Mesendoderm (in vitro differentiated cells): ENCODE measurements around the gene QSER1.
A peak's percentile ranks its signal among the peaks of the same experiment; 100 is the strongest.

Experiments used
- DNase-seq: peaks from one replicate; pipeline ENCODE4 v3.0.0; 2013
- H2AK5ac ChIP-seq: 2 replicates; pipeline ENCODE4 v1.6.1; 2013; ENCODE audit warnings: low read length, inconsistent platforms
- H2BK120ac ChIP-seq: 2 replicates; pipeline ENCODE4 v1.6.1; 2013; ENCODE audit warnings: low read depth, mild to moderate bottlenecking, low read length, moderate library complexity, mixed read lengths
- H2BK15ac ChIP-seq: replicated peaks from 2 replicates; pipeline ENCODE4 v1.6.1; 2013; ENCODE audit warnings: low read depth, mild to moderate bottlenecking, moderate library complexity
- H2BK5ac ChIP-seq: 2 replicates; pipeline ENCODE4 v1.6.1; 2013; ENCODE audit warnings: low read length, inconsistent platforms
- H3K18ac ChIP-seq: 2 replicates; pipeline ENCODE4 v1.6.1; 2013; ENCODE audit warnings: mild to moderate bottlenecking, low read length, mixed read lengths
- H3K23ac ChIP-seq: one replicate; pipeline ENCODE4 v1.6.1; 2013; ENCODE audit warnings: low read length
- H3K27ac ChIP-seq: 2 replicates; pipeline ENCODE4 v1.5.1; 2013; ENCODE audit warnings: low read depth, mild to moderate bottlenecking, inconsistent platforms, low read length, moderate library complexity
- H3K27me3 ChIP-seq: 2 replicates; pipeline ENCODE4 v1.6.1; 2013; ENCODE audit warnings: low read length, control low read depth, mild to moderate bottlenecking, inconsistent platforms; ENCODE audit not compliant: insufficient read depth, poor library complexity
- H3K36me3 ChIP-seq: 2 replicates; pipeline ENCODE4 v1.6.1; 2013; ENCODE audit warnings: low read length, inconsistent platforms; ENCODE audit not compliant: control insufficient read depth, insufficient read depth
- H3K4ac ChIP-seq: one replicate; pipeline ENCODE4 v1.6.1; 2013; ENCODE audit warnings: low read depth, mild to moderate bottlenecking, low read length, moderate library complexity
- H3K4me1 ChIP-seq: 2 replicates; pipeline ENCODE4 v1.6.1; 2013; ENCODE audit warnings: low read depth, low read length, inconsistent platforms; ENCODE audit not compliant: control insufficient read depth
- H3K4me2 ChIP-seq: 2 replicates; pipeline ENCODE4 v1.6.1; 2013; ENCODE audit warnings: low read length
- H3K4me3 ChIP-seq: 2 replicates; pipeline ENCODE4 v1.5.1; 2013; ENCODE audit warnings: mild to moderate bottlenecking, low read length
- H3K56ac ChIP-seq: one replicate; pipeline ENCODE4 v1.6.1; 2013; ENCODE audit warnings: low read length
- H3K79me1 ChIP-seq: 2 replicates; pipeline ENCODE4 v1.6.1; 2013; ENCODE audit warnings: low read length, inconsistent platforms
- H3K79me2 ChIP-seq: 2 replicates; pipeline ENCODE4 v1.6.1; 2013; ENCODE audit warnings: mild to moderate bottlenecking, low read length; ENCODE audit not compliant: control insufficient read depth, insufficient read depth
- H3K9ac ChIP-seq: 2 replicates; pipeline ENCODE4 v1.6.1; 2013; ENCODE audit warnings: low read length, inconsistent platforms
- H4K5ac ChIP-seq: one replicate; pipeline ENCODE4 v1.6.1; 2013; ENCODE audit warnings: low read length
- H4K8ac ChIP-seq: one replicate; pipeline ENCODE4 v1.6.1; 2013; ENCODE audit warnings: low read depth, mild to moderate bottlenecking, control low read depth, low read length, moderate library complexity
- WGBS: extraction: QIAGEN DNeasy Blood & Tissue Kit; methylation state at CpG from one replicate; pipeline ENCODE4 v1.1.7; 2013; ENCODE audit warnings: low lambda C conversion rate, missing lambda C conversion rate; ENCODE audit not compliant: insufficient coverage; ENCODE audit errors: extremely low coverage; 5-methylcytosine and 5-hydroxymethylcytosine counted together

Gene QSER1

GRCh38 chr11:32874132-32874531 lies 18.5 kb upstream of the QSER1 start:
- H2BK5ac ChIP-seq = no peak overlapping the region
- no peak overlapping the region for H3K4ac ChIP-seq
- H3K18ac ChIP-seq = no peak overlapping the region
- no peak overlapping the region for H2AK5ac ChIP-seq
- DNase-seq = peak; percentile 55
- H3K27ac ChIP-seq = no peak overlapping the region
- H3K56ac ChIP-seq = peak overlapping the region; percentile 34
- no peak overlapping the region for H4K8ac ChIP-seq
- H3K4me2 ChIP-seq = no peak overlapping the region
- H4K5ac ChIP-seq = no peak overlapping the region
- no peak overlapping the region for H3K23ac ChIP-seq
- no peak overlapping the region for H2BK15ac ChIP-seq
- H3K4me1 ChIP-seq = no peaks in the 10 kb centered on the region
- no peaks in the 10 kb centered on the region for H3K36me3 ChIP-seq
- no peaks in the 10 kb centered on the region for H3K79me2 ChIP-seq
- H3K27me3 ChIP-seq = no peaks in the 10 kb centered on the region
- H3K4me3 ChIP-seq = no peak overlapping the region
- no peak overlapping the region for H2BK120ac ChIP-seq
- no peaks in the 10 kb centered on the region for H3K79me1 ChIP-seq
- no peak overlapping the region for H3K9ac ChIP-seq

GRCh38 chr11:32881286-32881685 lies 11.3 kb upstream of the QSER1 start:
- Histone ChIP-seq H2AK5ac (no peak overlapping the region), H4K5ac (no peak overlapping the region), H3K4me1 (no peaks in the 10 kb centered on the region), H2BK15ac (no peak overlapping the region), H3K9ac (no peak overlapping the region), H3K36me3 (no peaks in the 10 kb centered on the region), H3K4me3 (no peak overlapping the region), H3K79me1 (no peaks in the 10 kb centered on the region), H3K27ac (no peak overlapping the region), H4K8ac (no peak overlapping the region), H2BK5ac (no peak overlapping the region), H3K27me3 (no peaks in the 10 kb centered on the region), H3K79me2 (no peaks in the 10 kb centered on the region), H3K56ac (no peak overlapping the region), H2BK120ac (no peak overlapping the region), H3K18ac (no peak overlapping the region), H3K4ac (no peak overlapping the region), H3K23ac (no peak overlapping the region), H3K4me2 (no peak overlapping the region)
- no CpG with 5 or more reads among the region's 4 CpGs for WGBS
- DNase-seq = no peak

GRCh38 chr11:32883421-32883820 lies 9.2 kb upstream of the QSER1 start:
- Histone ChIP-seq H3K18ac (no peak overlapping the region), H3K79me1 (no peaks in the 10 kb centered on the region), H2BK120ac (no peak overlapping the region), H3K27me3 (no peaks in the 10 kb centered on the region), H2AK5ac (no peak overlapping the region), H3K27ac (no peak overlapping the region), H4K5ac (no peak overlapping the region), H3K56ac (no peak overlapping the region), H2BK15ac (no peak overlapping the region), H3K23ac (no peak overlapping the region), H3K9ac (no peak overlapping the region), H2BK5ac (no peak overlapping the region), H3K79me2 (no peaks in the 10 kb centered on the region), H3K4me3 (no peak overlapping the region), H3K4me2 (no peak overlapping the region), H4K8ac (no peak overlapping the region), H3K36me3 (no peaks in the 10 kb centered on the region), H3K4me1 (no peaks in the 10 kb centered on the region), H3K4ac (no peak overlapping the region)
- no peak for DNase-seq
- no CpG with 5 or more reads among the region's 3 CpGs for WGBS

GRCh38 chr11:32884023-32884422 lies 8.6 kb upstream of the QSER1 start:
- no peak overlapping the region for H2AK5ac ChIP-seq
- no peaks in the 10 kb centered on the region for H3K79me2 ChIP-seq
- WGBS = no CpG with 5 or more reads among the region's 3 CpGs

GRCh38 chr11:32884770-32885384 lies 7.7 kb upstream of the QSER1 start:
- Histone ChIP-seq H4K5ac (no peak overlapping the region), H3K23ac (no peak overlapping the region), H2BK5ac (no peak overlapping the region), H2BK15ac (no peak overlapping the region), H3K56ac (peak overlapping the region; percentile 50), H3K18ac (no peak overlapping the region), H2BK120ac (no peak overlapping the region), H3K4ac (no peak overlapping the region), H3K4me1 (no peaks in the 10 kb centered on the region), H3K4me3 (no peak overlapping the region), H3K79me1 (no peaks in the 10 kb centered on the region), H4K8ac (no peak overlapping the region), H3K27me3 (no peaks in the 10 kb centered on the region), H3K9ac (no peak overlapping the region), H2AK5ac (no peak overlapping the region), H3K36me3 (no peaks in the 10 kb centered on the region), H3K27ac (no peak overlapping the region), H3K4me2 (no peak overlapping the region), H3K79me2 (no peaks in the 10 kb centered on the region)
- DNase-seq = peak; percentile 53
- WGBS = no CpG with 5 or more reads among the region's 3 CpGs

More at GRCh38 chr11:32884023-32884422, 8.6 kb upstream of the QSER1 start:
- H3K56ac ChIP-seq = no peak overlapping the region
- H3K36me3 ChIP-seq = no peaks in the 10 kb centered on the region
- H3K9ac ChIP-seq = no peak overlapping the region
- no peak overlapping the region for H2BK5ac ChIP-seq
- H4K5ac ChIP-seq = no peak overlapping the region
- no peak overlapping the region for H3K4ac ChIP-seq
- DNase-seq = no peak
- H2BK120ac ChIP-seq = no peak overlapping the region
- no peak overlapping the region for H3K4me3 ChIP-seq
- H3K4me2 ChIP-seq = no peak overlapping the region
- no peak overlapping the region for H2BK15ac ChIP-seq
- no peaks in the 10 kb centered on the region for H3K27me3 ChIP-seq
- no peak overlapping the region for H3K18ac ChIP-seq
- no peak overlapping the region for H3K27ac ChIP-seq
- no peaks in the 10 kb centered on the region for H3K79me1 ChIP-seq
- no peaks in the 10 kb centered on the region for H3K4me1 ChIP-seq
- no peak overlapping the region for H4K8ac ChIP-seq
- no peak overlapping the region for H3K23ac ChIP-seq

- no peaks in the 10 kb centered on the region for H3K79me1 ChIP-seq
- H2AK5ac ChIP-seq = no peak overlapping the region
- no peak overlapping the region for H3K18ac ChIP-seq
- no peak overlapping the region for H3K4ac ChIP-seq
- H4K5ac ChIP-seq = no peak overlapping the region
- no peak overlapping the region for H4K8ac ChIP-seq
- H2BK15ac ChIP-seq = no peak overlapping the region
- no peak overlapping the region for H3K23ac ChIP-seq
- H2BK120ac ChIP-seq = no peak overlapping the region
- no CpG with 5 or more reads among the region's 9 CpGs for WGBS
- H3K4me2 ChIP-seq = no peak overlapping the region
- H3K79me2 ChIP-seq = no peaks in the 10 kb centered on the region
- no peaks in the 10 kb centered on the region for H3K36me3 ChIP-seq
- no peaks in the 10 kb centered on the region for H3K4me1 ChIP-seq
- no peak overlapping the region for H3K56ac ChIP-seq
- DNase-seq = no peak
- no peak overlapping the region for H3K4me3 ChIP-seq
- no peak overlapping the region for H3K9ac ChIP-seq
- H3K27me3 ChIP-seq = no peaks in the 10 kb centered on the region
- no peak overlapping the region for H2BK5ac ChIP-seq
- H3K27ac ChIP-seq = no peak overlapping the region
Measured at GRCh38 chr11:32885556-32885955, 7.1 kb upstream of the QSER1 start.
